ENCODE data around the gene PBX2.
A peak's percentile ranks its signal among the peaks of the same experiment; 100 is the strongest.

Gene PBX2

DNA sequence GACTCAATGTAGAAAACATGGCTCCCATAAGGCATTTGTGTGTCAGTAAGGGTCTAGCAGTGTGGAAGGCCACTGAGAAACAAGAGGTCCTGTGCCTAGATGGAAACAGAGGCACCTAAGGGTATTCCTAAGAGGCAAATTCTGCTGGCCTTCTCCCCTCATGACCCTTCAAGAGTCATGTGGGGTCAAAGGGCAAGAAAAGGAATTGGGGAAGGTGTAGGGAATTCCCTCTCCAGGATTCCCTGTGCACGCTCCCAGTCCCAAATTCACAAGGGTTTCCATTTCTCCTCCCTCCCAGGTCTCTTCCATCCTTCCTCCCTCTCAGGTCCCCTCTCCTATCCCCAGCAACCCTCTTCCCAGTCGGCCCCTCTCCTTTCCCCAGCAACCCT, 14.7 kb downstream of the PBX2 start:
- H3K4me3 ChIP-seq (ENCODE audit: low read depth, low read length), result peak overlapping the region; percentile 77

DNA sequence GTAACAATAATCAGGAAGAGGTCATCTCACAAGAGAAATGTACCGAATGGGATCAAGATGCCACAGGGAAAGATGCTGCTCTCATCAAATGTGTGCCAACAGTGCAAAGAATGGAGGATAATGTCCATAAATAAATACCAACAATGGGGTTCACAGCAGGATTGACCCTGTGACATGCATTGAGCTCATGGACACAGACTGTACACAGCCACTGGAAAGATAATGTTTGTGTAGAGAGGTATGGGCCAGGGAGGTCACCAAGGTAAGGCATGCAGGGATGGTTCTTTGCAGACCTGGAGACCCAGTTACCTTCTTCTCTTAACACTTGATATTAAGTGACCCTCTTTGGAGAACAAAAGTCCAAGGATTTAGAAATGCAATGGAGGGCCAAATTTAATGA, 15.6 kb downstream of the PBX2 start:
- H3K4me3 ChIP-seq (ENCODE audit: low read depth, low read length), result no peak overlapping the region

DNA sequence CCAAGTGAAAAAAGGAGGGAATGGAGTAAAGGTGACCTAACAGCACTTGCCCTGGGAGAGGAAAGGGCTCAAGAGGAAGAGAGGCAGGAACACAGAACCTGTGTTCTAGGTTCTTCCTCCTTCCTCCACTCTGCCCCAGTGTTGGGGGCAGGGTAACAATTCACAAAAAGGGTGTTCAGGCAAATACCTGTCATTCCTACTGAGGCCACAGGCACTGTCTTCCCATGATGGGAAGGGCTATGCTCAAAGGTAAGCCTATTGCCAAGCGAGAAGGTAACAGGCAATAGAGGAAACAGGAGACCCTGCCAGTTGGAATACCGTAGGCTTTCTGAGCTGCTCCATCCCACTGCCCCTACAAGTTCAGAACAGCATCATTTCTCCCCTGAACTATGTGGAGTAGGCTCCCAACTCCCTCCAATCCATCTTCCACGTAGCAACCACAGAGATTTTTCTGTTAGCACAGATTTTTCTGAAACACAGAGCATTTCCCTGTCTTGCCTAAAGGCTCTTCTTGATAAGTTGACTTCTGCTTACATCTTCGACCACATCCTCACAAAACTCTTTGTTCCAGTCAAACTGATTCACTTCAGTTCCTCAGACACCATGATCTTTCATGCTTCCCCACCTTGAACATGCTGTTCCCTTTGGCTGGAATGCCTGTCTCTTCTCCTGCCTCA, 16.8 kb downstream of the PBX2 start:
- no peak overlapping the region for H3K4me3 ChIP-seq (ENCODE audit: low read depth, low read length)

DNA sequence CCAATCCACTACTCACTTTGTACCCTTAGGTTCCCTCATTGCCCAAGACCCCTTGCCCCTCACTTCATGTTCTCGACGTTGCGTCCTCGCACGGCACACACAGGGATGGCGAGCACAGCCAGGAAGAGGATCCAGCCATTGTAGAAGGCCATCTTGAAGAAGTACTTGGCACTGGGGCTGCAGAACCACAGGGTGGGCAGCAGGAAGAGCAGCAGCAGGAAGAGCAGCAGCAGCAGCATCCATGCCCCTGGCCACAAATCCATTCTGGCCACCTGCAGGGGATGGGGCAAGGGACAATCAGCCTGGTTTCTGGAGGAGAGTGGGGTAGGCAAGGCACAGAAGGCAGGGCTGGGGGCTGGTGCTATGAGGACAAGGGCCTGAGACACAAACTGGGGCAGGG, 18.8 kb downstream of the PBX2 start:
- no peak overlapping the region for H3K4me3 ChIP-seq (ENCODE audit: low read depth, low read length)

DNA sequence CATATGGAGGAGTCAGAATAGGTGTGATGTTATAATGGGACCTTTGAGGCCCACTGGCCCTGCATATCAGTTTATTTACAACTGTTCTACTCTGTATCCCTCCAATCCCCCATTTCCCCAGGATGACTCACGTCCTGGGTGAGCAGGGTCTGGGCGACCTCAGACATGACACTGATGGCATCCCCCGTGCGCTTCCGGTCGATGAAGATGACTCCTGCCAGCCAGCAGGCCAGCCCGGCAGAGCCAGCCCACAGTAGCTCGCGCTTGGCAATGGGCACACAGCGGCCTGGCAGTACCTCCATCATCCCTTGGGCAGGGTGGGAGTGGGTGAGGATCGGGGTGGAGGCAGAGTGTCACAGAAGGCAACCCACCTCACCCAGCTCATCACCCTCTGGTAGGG, 19.7 kb downstream of the PBX2 start:
- H3K4me3 ChIP-seq (ENCODE audit: low read depth, low read length), result no peak overlapping the region

DNA sequence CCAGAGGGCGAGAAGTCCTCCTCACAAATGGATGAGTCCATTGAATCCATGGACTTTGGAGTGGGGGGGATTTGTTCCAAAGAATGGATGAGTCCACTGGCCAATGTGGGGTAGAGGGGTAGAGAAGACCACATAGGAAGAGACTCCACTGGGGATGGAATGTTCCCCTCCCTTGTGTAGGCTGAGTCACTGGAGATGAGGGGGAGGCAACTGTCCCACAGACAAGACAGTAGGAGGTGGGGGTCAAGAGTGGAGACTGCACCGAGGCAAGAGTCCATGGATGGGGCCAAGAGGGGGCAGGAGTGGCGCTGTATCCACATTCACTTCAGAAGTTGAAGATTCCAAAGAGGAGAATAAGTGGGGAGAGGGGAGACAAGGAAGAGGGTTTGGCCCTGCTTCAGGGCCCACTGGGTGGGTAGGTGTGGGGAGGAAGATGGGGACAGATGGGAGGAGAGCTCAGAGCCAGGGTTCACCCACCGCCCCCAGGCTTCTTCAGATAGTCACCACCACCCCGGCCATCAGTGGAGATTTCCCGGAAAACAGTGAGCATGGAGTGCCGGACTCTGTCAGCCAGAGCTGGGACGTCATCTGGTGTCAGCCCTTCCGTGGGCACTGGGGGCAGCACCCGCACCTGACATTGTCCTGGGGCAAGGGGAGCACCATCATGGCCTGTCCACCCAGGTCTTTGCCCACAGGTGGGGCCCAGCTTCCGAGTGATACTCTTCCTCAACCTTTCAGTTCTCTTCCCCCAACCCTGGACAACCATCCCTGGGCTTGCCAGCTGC, 21.0 kb downstream of the PBX2 start:
- H3K4me3 ChIP-seq (ENCODE audit: low read depth, low read length), result no peak overlapping the region

DNA sequence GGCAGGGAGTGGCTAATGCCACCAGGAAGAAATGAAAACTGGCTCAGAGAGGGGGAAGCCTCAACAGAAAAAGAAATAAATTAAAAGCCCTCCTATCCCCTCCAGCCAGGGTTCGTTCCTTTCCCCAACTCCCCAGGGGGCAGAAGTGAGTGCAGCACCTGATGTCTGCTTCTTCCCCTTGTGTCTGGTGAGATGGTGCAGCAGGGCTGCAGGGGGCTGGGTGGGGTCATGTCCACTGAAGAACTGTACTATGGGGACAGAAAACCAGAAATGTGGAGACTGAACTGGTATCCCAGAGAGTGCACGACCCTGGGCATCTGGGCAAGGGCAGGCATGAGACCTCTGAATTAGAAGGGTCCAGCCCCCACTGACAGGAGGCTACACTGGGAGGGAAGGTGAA, 21.7 kb downstream of the PBX2 start:
- no peak overlapping the region for H3K4me3 ChIP-seq (ENCODE audit: low read depth, low read length)

DNA sequence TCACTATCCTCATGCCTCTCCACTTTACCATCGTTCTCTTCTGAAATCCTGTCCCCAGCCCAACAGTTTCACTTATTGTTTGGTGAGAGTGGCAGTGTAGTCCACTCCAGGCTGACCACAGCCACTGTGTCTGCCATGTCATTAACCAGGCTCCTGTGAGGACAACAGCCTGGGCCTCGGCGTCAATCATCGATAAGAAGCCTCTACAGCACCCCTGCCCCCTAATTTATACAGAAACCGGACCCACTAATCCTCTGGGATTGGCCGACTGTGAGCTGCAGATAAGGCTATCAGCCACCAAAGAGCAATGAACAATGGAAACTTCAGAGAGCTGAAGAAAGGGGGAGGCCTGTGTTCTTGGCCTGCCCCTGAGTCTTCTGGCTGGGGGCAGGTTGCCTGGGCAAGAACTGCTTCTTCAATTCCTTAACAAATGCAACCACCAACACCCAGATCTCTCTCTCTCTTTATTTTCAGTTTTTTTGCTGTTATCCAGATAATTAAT, 22.2 kb downstream of the PBX2 start:
- no peak overlapping the region for H3K4me3 ChIP-seq (ENCODE audit: low read depth, low read length)

DNA sequence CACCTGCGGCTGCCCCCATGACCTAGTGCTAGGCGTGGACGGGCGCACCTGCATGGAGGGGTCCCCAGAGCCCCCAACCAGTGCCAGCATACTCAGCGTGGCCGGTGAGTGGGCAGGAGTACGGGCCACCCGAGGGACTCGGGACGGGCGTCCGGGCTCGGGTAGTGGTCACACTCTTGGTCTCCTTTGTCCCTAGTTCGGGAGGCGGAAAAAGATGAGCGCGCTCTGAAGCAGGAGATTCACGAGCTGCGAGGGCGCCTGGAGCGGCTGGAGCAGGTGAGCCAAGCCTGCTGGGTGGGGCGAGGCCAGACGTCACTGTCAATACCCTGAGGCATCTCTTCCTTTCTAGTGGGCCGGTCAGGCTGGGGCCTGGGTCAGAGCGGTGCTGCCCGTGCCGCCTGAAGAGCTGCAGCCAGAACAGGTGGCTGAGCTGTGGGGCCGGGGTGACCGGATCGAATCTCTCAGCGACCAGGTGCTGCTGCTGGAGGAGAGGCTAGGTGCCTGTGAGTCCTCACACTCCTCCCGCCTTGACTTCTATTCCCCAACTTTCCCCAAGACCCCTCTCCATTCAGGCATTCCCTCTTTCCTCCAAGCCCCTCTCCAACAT, 22.7 kb downstream of the PBX2 start:
- no peak overlapping the region for H3K4me3 ChIP-seq (ENCODE audit: low read depth, low read length)

DNA sequence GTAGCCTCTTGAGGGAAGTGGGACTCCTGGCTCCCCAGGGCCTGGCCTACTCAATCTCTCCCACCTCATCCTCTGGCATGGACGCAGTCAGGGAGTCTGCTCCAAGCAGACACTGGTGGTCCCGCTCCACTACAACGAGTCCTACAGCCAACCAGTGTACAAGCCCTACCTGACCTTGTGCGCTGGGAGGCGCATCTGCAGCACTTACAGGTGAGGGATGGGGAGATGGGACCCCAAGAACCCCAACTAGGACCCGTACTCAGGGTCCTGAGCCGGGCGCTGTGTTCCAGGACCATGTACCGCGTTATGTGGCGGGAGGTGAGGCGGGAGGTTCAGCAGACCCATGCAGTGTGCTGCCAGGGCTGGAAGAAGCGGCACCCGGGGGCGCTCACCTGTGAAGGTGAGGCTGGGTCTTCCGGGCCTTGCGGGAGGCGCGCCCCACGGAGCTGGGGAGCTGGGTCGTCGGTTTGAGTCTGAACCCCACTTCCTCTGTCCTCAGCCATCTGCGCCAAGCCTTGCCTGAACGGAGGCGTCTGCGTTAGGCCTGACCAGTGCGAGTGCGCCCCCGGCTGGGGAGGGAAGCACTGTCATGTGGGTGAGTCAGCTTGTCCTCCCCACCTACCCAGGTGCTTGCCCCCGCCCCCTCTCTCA, 23.5 kb downstream of the PBX2 start:
- H3K4me3 ChIP-seq (ENCODE audit: low read depth, low read length), result no peak overlapping the region

DNA sequence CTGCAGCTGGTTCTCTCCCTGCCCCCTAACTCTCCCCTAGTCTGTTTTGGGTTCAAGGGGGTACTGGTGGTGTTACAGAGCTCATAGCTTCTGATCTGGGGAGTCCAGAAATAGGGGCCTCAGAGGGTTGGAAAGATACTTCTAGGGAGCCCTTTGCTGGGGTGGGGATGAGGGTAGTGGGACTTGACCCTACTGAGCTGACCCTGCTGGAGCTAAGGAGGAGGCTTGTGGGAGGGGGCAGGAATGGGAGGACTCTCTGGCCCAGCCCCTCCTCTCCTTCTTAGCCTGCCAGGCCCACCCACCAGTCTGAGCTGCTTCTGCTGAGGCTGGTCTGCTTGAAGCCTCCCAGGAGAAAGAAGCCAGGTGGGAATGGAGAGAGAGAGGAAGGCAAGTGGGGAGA, 25.7 kb downstream of the PBX2 start, which contains the start of gene EGFL8:
TSS of gene EGFL8 (plus strand) at position 301 of the 400 bp plus-strand sequence. CDS start 1,571 bp downstream, outside the sequence.
- no peak within 1 kb of the TSS for H3K4me3 ChIP-seq (ENCODE audit: low read depth, low read length)

DNA sequence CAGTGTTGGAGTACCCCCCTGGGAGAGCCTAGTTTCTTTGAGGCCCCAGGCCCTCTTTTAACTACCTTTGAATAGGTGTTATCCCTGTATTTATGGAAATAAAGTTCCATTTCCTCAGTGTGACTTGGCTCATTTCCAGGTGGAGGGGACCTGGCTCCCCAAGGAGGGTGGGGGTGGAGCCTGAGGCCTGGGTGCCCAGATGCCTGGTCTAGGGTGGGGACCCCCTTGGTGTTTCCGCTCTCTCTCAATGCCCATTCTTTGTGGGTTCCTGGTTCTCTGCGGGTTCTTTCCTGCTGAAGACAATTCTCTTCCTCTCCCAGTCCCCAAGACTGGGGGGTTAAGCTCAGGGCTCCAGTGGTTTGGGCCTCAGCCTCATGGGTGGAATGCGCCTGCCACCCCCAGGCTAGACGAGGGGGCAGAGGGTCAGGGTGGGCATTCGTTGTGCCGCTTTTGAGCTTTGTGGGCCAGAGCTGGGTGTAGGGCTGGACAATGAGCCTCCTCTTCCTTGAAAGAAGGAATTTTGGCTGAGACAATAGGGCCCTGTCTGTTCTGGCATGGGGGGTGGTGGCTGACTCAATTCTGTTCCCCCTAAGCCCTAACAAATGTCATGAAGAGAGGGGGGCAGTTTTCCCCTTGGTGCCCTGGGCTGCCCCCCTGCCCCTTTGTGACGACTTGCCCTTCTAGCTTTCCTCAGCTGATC, 26.3 kb downstream of the PBX2 start:
- no peak overlapping the region for H3K4me3 ChIP-seq (ENCODE audit: low read depth, low read length)

DNA sequence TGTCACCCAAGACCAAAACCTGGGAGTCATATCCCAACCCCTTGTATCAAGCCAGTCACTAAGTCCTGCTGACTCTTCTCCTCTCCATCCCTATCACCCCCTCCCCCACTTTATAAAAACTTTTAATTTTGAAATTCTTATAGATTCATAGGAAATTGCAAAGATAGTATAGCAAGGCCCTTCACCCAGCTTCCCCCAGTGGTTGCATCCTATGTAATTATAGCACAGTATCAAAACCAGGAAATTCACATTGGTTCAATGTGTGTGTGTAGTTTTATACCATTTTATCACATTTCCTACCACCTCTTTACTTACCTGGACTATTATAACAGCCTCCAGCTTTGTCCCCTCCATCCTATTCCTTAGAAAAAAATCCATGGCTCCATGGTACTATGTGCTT, 31.9 kb downstream of the PBX2 start:
- no peak overlapping the region for H3K4me3 ChIP-seq (ENCODE audit: low read depth, low read length)

DNA sequence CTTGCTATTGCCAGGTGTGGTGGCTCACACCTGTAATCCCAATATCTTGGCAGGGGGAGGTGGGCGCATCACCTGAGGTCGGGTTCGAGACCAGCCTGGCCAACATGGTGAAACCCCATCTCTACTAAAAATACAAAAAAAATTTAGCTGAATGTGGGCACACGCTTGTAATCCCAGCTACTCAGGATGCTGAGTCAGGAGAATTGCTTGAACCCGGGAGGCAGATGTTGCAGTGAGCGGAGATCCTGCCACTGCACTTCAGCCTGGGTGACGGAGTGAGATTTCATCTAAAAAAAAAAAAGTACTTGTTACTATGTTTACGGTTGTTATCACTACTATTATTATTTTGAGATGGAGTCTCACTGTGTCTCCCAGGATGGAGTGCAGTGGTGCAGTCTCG, 33.1 kb downstream of the PBX2 start:
- H3K4me3 ChIP-seq (ENCODE audit: low read depth, low read length), result no peak overlapping the region

DNA sequence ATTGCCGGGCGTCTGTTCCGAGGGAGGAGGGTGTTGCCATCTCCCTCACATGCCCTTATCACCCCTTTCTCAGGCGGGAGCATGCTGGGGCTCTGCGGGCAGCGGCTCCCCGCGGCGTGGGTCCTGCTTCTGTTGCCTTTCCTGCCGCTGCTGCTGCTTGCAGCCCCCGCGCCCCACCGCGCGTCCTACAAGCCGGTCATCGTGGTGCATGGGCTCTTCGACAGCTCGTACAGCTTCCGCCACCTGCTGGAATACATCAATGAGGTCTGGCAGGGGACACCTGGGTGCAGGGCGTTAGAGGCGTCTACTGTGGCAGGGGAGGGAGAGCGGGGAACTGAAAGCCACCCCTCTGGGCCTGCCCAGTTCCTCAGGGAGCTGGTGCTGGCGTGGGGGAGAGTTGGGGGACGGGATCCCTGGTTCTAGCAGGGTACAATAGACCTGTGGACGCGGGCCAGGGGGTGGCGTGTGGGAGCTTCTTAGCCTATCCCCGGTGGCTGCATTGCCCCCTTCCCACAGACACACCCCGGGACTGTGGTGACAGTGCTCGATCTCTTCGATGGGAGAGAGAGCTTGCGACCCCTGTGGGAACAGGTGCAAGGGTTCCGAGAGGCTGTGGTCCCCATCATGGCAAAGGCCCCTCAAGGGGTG, 35.4 kb downstream of the PBX2 start:
- H3K4me3 ChIP-seq (ENCODE audit: low read depth, low read length), result peak overlapping the region; percentile 93

DNA sequence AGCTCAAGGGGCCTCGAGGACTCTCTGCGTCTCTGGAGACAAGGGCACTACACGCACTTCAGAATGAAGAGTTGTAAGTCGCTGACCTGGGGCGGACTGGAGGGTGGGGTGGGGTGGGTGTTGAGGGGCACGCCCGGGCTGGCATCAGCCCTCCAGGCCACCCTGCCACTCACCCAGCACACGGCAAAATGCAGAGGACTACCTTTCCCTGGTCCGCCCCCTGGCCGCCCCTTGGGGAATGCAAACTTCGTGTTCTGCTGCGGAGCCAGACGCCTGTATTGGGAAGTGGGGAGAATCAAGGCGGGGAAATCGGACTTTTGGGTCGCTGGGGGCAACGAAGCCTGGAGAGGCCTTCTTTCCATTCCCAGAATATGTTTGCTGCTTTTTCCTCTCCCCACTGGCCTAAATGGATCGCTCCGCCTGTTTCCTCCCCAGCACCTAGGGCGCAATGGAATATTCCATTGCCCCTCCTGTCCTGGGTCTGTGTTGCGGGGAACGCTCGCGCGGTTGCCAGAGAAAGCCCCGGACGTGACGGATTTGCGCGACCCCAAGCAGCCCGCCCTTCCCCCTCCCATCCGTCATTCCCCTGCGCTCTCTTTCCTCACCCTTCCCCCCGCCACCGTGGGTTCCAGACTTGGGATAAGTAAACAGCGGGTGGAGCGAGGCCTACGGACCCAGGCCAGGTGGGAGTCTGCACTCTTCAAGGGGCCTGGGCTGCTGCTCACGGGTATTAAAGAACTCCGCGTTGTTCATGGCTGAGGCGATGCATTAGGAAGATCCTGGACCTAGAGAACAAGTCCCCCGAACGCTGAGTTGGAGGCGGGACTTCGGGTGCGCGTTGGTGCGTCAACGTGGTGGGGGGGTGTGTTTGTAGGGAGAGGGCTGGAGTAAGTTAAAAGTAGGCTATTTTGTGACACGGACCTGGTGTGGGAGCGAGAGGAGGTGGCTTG, 36.2 kb downstream of the PBX2 start, which contains the start of gene PPT2:
TSS of gene PPT2 (plus strand) at position 578 of the 950 bp plus-strand sequence. CDS start 454 bp downstream, outside the sequence.
- peak within 1 kb of the TSS; percentile 93 for H3K4me3 ChIP-seq (ENCODE audit: low read depth, low read length)

DNA sequence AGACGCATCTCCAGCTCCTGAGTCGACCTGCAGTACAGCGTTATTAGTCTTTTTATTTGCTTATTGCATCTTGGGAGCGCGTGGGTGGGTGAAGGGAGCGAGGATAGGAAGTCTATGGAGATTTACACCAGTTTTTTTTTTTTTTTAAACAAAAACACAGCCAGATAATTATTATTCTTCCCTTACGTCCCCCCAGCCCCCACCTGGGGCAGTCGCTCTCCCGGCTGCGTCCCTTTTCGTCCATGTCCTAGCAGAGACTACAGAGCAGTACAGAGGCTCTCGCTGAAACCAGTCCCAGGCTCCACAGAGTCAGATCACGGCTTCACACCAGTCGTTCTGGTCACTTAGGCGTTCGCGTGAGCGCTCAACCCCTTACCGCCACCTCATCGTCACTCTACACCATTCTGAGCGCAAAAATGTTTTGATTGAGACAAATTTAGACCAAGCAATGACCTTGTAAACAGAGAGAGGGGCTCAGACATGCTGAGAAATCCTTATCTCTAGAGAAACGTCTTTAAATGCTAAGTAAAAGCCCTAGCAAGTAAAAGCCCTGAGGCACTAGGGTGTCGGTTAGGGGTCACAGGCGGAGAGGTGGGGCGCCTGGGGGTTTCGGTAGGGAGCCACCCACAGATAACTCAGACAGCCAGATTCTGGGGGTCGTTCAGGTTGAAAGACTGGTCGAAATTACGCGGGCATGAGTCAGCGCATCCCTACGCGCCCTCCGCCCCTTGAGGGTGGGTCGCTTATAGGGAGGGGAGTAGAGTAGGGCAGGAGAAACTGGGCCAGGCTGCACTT, 37.0 kb downstream of the PBX2 start:
- H3K4me3 ChIP-seq (ENCODE audit: low read depth, low read length), result peak overlapping the region; percentile 93

All from iPS-11a (cell line).